ENCODE results near the gene ENTPD7.

ENTPD7 gene

DNA sequence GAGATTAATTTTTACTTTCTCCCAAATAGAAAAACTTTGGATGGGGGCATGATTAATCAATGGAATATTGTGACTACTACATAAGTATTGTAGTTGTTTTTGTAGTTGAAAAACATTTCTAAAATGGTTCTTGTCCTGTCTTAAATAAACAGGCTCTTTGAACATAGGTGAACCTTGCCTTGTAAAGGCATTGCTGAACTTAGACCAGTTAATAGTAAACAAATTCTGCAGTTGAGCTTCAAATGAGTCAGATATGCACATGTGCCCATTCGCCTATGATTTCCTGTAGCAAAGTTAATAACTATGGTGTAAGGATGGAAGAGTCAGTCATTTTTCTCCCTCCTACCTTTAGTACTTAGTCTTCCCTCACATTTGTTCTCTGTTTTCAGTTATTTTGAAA is 95.4 kb downstream of the ENTPD7 start:
- no peak for DNase-seq
